Endothelial cell of umbilical vein (primary cell): ENCODE data around the gene VAC14. TPM values are rescaled to one million over a fixed set of nuclear protein-coding genes. Genes with fewer than 3 reads are reported as not detected.

Source experiments
- BruUV-seq: library from RNA; stranded (reverse); fragments of 400-500 nt; replicated peaks from 2 replicates; lab custom pipeline; 2021; lab: Mats Ljungman, UMichigan
- CTCF ChIA-PET: fragments of 300-600, 350-600 bp; sonication (Branson Sonifier 250); formaldehyde crosslinking; loops from one replicate; lab custom pipeline; 2021; ENCODE audit warnings: antibody characterized with exemption, inconsistent platforms; lab: Charles Lee
- POLR2A ChIA-PET: fragments of 300-600, 350-600 bp; sonication (Branson Sonifier 250); formaldehyde crosslinking; loops from one replicate; lab custom pipeline; 2021; ENCODE audit warnings: antibody characterized with exemption, inconsistent platforms; lab: Charles Lee
- DNase-seq: peaks from one replicate; pipeline ENCODE4 v3.0.0-alpha.2; 2011; ENCODE audit warnings: low read depth, low spot score
- FAIRE-seq: peaks from 2 replicates; lab custom pipeline; 2011; peaks lifted over from hg19 to GRCh38; lab: Jason Lieb, UNC
- H2AFZ ChIP-seq: 2 replicates; pipeline ENCODE4 v1.6.0; 2012; ENCODE audit warnings: low read depth, low read length, control low read depth, inconsistent platforms
- H3K27ac ChIP-seq: 2 replicates; pipeline ENCODE4 v1.5.1; 2011; ENCODE audit warnings: low read depth, mild to moderate bottlenecking, control low read depth, low read length, moderate library complexity; ENCODE audit not compliant: insufficient read depth
- H3K27me3 ChIP-seq, 2 experiments: 2 replicates each; pipeline versions ENCODE4 v1.6.0 to v1.6.1; 2011; ENCODE audit warnings: low read length in 2 of 2, mixed read lengths in 1 of 2; ENCODE audit not compliant: control insufficient read depth in 2 of 2, insufficient read depth in 2 of 2
- H3K36me3 ChIP-seq, 2 experiments: 2 replicates in 1 of 2; 3 replicates in 1 of 2; pipeline ENCODE4 v1.5.1; 2011; ENCODE audit warnings: low read length in 2 of 2, mild to moderate bottlenecking in 1 of 2, moderate library complexity in 1 of 2; ENCODE audit not compliant: control insufficient read depth in 2 of 2, insufficient read depth in 2 of 2; ENCODE audit errors: extremely low read depth in 1 of 2
- H3K4me1 ChIP-seq: 3 replicates; pipeline ENCODE4 v1.5.1; 2011; ENCODE audit warnings: mild to moderate bottlenecking, low read length; ENCODE audit not compliant: control insufficient read depth, insufficient read depth; ENCODE audit errors: extremely low read depth
- H3K4me2 ChIP-seq: 2 replicates; pipeline ENCODE4 v1.6.1; 2011; ENCODE audit warnings: low read length, control low read depth, mixed read lengths; ENCODE audit not compliant: insufficient read depth
- H3K4me3 ChIP-seq, 3 experiments: fragments of 200-600 bp in 1 of 3; sonication (generic), shearing (Covaris generic) in 1 of 3; replicated peaks in 1 of 3; 2 replicates each; pipeline ENCODE4 v1.5.1; 2011 to 2016; ENCODE audit warnings: control low read depth in 3 of 3, low read length in 3 of 3, mild to moderate bottlenecking in 2 of 3, inconsistent platforms in 1 of 3, low read depth in 1 of 3, moderate library complexity in 1 of 3; ENCODE audit not compliant: insufficient read depth in 1 of 3
- H3K79me2 ChIP-seq: 2 replicates; pipeline ENCODE4 v1.6.0; 2012; ENCODE audit warnings: low read length, inconsistent platforms; ENCODE audit not compliant: control insufficient read depth, insufficient read depth
- H3K9ac ChIP-seq: replicated peaks from 2 replicates; pipeline ENCODE3; 2011; ENCODE audit warnings: low read length, control low read depth; ENCODE audit not compliant: insufficient read depth; ENCODE audit errors: extremely low read depth
- H3K9me1 ChIP-seq: replicated peaks from 3 replicates; pipeline ENCODE4 v1.6.0; 2011; ENCODE audit warnings: mild to moderate bottlenecking, low read length; ENCODE audit not compliant: control insufficient read depth, insufficient read depth; ENCODE audit errors: extremely low read depth
- H3K9me3 ChIP-seq: replicated peaks from 2 replicates; pipeline ENCODE4 v1.5.1; 2012; ENCODE audit warnings: low read length, inconsistent platforms; ENCODE audit not compliant: control insufficient read depth, insufficient read depth
- H4K20me1 ChIP-seq: replicated peaks from 2 replicates; pipeline ENCODE3; 2011; ENCODE audit warnings: mild to moderate bottlenecking, low read length; ENCODE audit not compliant: control insufficient read depth, insufficient read depth; ENCODE audit errors: extremely low read depth
- CTCF ChIP-seq, 2 donors: IDR thresholded peaks; 1 replicate in 1 of 2; 2 replicates in 1 of 2; pipeline ENCODE4 v1.5.1; 2011; ENCODE audit warnings: low read length in 2 of 2, mild to moderate bottlenecking in 2 of 2, moderate library complexity in 2 of 2, control low read depth in 1 of 2, inconsistent platforms in 1 of 2, low read depth in 1 of 2; ENCODE audit not compliant: insufficient read depth in 1 of 2; ENCODE audit errors: extremely low read depth in 1 of 2
- EZH2 ChIP-seq: IDR thresholded peaks from 2 replicates; pipeline ENCODE4 v1.6.1; 2012; ENCODE audit warnings: borderline replicate concordance, low read depth, mild to moderate bottlenecking, moderate library complexity, low read length, inconsistent platforms; ENCODE audit not compliant: severe bottlenecking
- FOS ChIP-seq: IDR thresholded peaks from 2 replicates; pipeline ENCODE4 v1.6.1; 2011; ENCODE audit warnings: mild to moderate bottlenecking, low read length, moderate library complexity, borderline replicate concordance; ENCODE audit not compliant: insufficient read depth
- GATA2 ChIP-seq: IDR thresholded peaks from 2 replicates; pipeline ENCODE4 v1.7.0; 2011; ENCODE audit warnings: low read depth, mild to moderate bottlenecking, moderate library complexity, mixed read lengths, low read length; ENCODE audit not compliant: insufficient read length, insufficient read depth
- JUN ChIP-seq: IDR thresholded peaks from 2 replicates; pipeline ENCODE4 v1.6.1; 2011; ENCODE audit warnings: borderline replicate concordance, low read depth; ENCODE audit not compliant: insufficient read length, insufficient read depth
- MAX ChIP-seq: IDR thresholded peaks from 2 replicates; pipeline ENCODE4 v1.6.1; 2011; ENCODE audit not compliant: insufficient read depth, insufficient read length
- MYC ChIP-seq: IDR thresholded peaks from one replicate; pipeline ENCODE4 v1.6.1; 2011; ENCODE audit warnings: mild to moderate bottlenecking, low read depth, low read length
- POLR2A ChIP-seq: IDR thresholded peaks from 2 replicates; pipeline ENCODE4 v1.6.1; 2012; ENCODE audit warnings: low read depth, mild to moderate bottlenecking, control low read depth, low read length
- POLR2AphosphoS5 ChIP-seq: IDR thresholded peaks from 2 replicates; pipeline ENCODE4 v1.6.1; 2012; ENCODE audit warnings: low read depth, mild to moderate bottlenecking, control low read depth, low read length, moderate library complexity; ENCODE audit not compliant: insufficient read depth
- dilution Hi-C: fragments of 300-500 bp; cut with MboI; formaldehyde crosslinking; loops from one replicate; pipeline ENCODE4 v1.15.0; 2019; ENCODE audit warnings: low sequenced_read_pairs; ENCODE audit not compliant: extremely low pct_ligation_motif_present
- intact Hi-C: fragments of 100-400 bp; cut with micrococcal nuclease; formaldehyde crosslinking; loops from one replicate; pipeline ENCODE4 v1.10.0; 2022
- polyA plus RNA-seq, 4 experiments: library from polyadenylated mRNA; depleted of rRNA in 3 of 4; stranded (reverse) in 3 of 4; unstranded in 1 of 4; fragments of >200 nt; gene quantifications; 2 replicates each; pipeline versions ENCODE4 v1.2.1 to v1.2.3, GENCODE V29; 2011 to 2012; ENCODE audit warnings: missing spikeins in 1 of 4
- total RNA-seq: library from RNA; stranded (reverse); gene quantifications from 2 replicates; pipeline ENCODE4 v1.2.3, GENCODE V29; 2021

Gene VAC14
- total and polyA plus RNA-seq, 2 donors (not counting 3 experiments of a cell fraction or from before 2014, with no cell fraction given) = 37.6 to 57.9 TPM

GRCh38 chr16:70676675-70677498 lies 124.1 kb downstream of the VAC14 start:
- TF ChIP-seq POLR2AphosphoS5 (no peak), POLR2A (no peak), MAX (no peak), CTCF (IDR thresholded peaks at IDR 0.05; ENCODE audit: extremely low read depth in 1 of 2, insufficient read depth in 1 of 2, low read depth in 1 of 2, low read length in 2 of 2) (no peak), FOS (no peak), EZH2 (no peak), MYC (no peak), GATA2 (no peak), JUN (no peak)
- Histone ChIP-seq H3K4me3 (no peak overlapping the region), H3K9me3 (no peaks in the 10 kb centered on the region), H3K9ac (no peak overlapping the region), H3K36me3 (peaks cover 13 to 42% of the 10 kb centered on the region in 2 experiments), H2AFZ (no peak overlapping the region), H3K4me2 (no peak overlapping the region), H3K27ac (no peak overlapping the region), H3K4me1 (no peaks in the 10 kb centered on the region), H3K27me3 (no peaks in the 10 kb centered on the region), H3K79me2 (peaks cover 2% of the 10 kb centered on the region), H4K20me1 (no peaks in the 10 kb centered on the region), H3K9me1 (no peaks in the 10 kb centered on the region)
- no peak for DNase-seq
- ChIA-PET CTCF (interaction anchor here (3.2 to 7.8 kb wide), 2 partner anchors 62 to 94 kb away, joined by 13 to 144 read pairs; no protein-coding TSS in a partner anchor), POLR2A (interaction anchor here (0.6 kb wide), 1 partner anchor 58 kb away, joined by 3 read pairs; no protein-coding TSS in a partner anchor)
- no TSS peak for BruUV-seq
- intact Hi-C loops = no loop called here
- FAIRE-seq = no peak
- dilution Hi-C loops = no loop called here
